Fibroblast of skin of scalp (primary cell): ENCODE data around the gene NDUFC1.
"Not testable (repeated sequence)": the region's sequence is repeated elsewhere in the genome, so short reads cannot be mapped to it uniquely, and the experiment has no call there.

Experiments
- DNase-seq: peaks from one replicate; pipeline ENCODE4 v3.0.0-alpha.2; 2013

Gene NDUFC1

GRCh38 chr4:139297001-139297410 is 5.3 kb downstream of the NDUFC1 start:
- no peak for DNase-seq

- no peak for DNase-seq
Measured at GRCh38 chr4:139295942-139296299, 6.4 kb downstream of the NDUFC1 start.

- peak; percentile 92 for DNase-seq
Measured at GRCh38 chr4:139295206-139295941, 6.9 kb downstream of the NDUFC1 start.

GRCh38 chr4:139286186-139286698 is 16.0 kb downstream of the NDUFC1 start:
- no peak for DNase-seq

- DNase-seq: no peak
Measured at GRCh38 chr4:139282721-139283075, 19.6 kb downstream of the NDUFC1 start.

GRCh38 chr4:139282065-139282720 is 20.1 kb downstream of the NDUFC1 start:
- peak; percentile 27 for DNase-seq

GRCh38 chr4:139279760-139280620 is 22.3 kb downstream of the NDUFC1 start, which contains the start of gene MGARP:
TSS of gene MGARP (minus strand) at chr4:139280225. CDS start at chr4:139280158, 67 bp downstream.
- peak; percentile 41 for DNase-seq

- no peak for DNase-seq
Measured at GRCh38 chr4:139278912-139279759, 23.1 kb downstream of the NDUFC1 start.

GRCh38 chr4:139278485-139278884 is 23.8 kb downstream of the NDUFC1 start:
- no peak for DNase-seq

- DNase-seq: no peak
Measured at GRCh38 chr4:139275281-139275735, 27.0 kb downstream of the NDUFC1 start.

- no peak for DNase-seq
Measured at GRCh38 chr4:139274790-139275189, 27.5 kb downstream of the NDUFC1 start.

GRCh38 chr4:139273835-139274234 is 28.4 kb downstream of the NDUFC1 start:
- no peak for DNase-seq

GRCh38 chr4:139267301-139267700 is 35.0 kb downstream of the NDUFC1 start:
- DNase-seq: no peak

- DNase-seq: peak; percentile 53
Measured at GRCh38 chr4:139266583-139267257, 35.6 kb downstream of the NDUFC1 start.

- no peak for DNase-seq
Measured at GRCh38 chr4:139266208-139266582, 36.1 kb downstream of the NDUFC1 start.

GRCh38 chr4:139265654-139266053 is 36.6 kb downstream of the NDUFC1 start:
- no peak for DNase-seq

GRCh38 chr4:139256349-139256748 is 45.9 kb downstream of the NDUFC1 start:
- DNase-seq: peak; percentile 41

- not testable (repeated sequence) for DNase-seq
Measured at GRCh38 chr4:139255581-139255980, 46.7 kb downstream of the NDUFC1 start.

GRCh38 chr4:139253713-139254112 is 48.6 kb downstream of the NDUFC1 start:
- peak; percentile 70 for DNase-seq

- DNase-seq: no peak
Measured at GRCh38 chr4:139253046-139253445, 49.2 kb downstream of the NDUFC1 start.

- DNase-seq: no peak
Measured at GRCh38 chr4:139247700-139248238, 54.5 kb downstream of the NDUFC1 start.
